Left renal pelvis (tissue), 4 donors: ENCODE results near the gene HSPA6. TPM values are rescaled to one million over a fixed set of nuclear protein-coding genes. Genes with fewer than 3 reads are reported as not detected.
"Not testable (repeated sequence)": the region's sequence is repeated elsewhere in the genome, so short reads cannot be mapped to it uniquely, and the experiment has no call there.

Experiments
- DNase-seq, 4 donors: peaks; one replicate each; pipeline ENCODE4 v3.0.0-alpha.2; 2013; ENCODE audit warnings: low read depth in 4 of 4, low spot score in 3 of 4
- polyA plus RNA-seq, 4 donors: library from polyadenylated mRNA; unstranded; fragments of 120-200 nt; gene quantifications; one replicate each; pipeline ENCODE4 v1.2.1, GENCODE V29; 2013; ENCODE audit not compliant: insufficient read length in 4 of 4

HSPA6 gene
- polyA plus RNA-seq, 4 donors, result 0.30 to 0.82 (median 0.34) TPM

- DNase-seq, result not testable (repeated sequence)
Observed at GRCh38 chr1:161556990-161557389, 32.6 kb downstream of the HSPA6 start.

GRCh38 chr1:161557506-161558450 lies 33.4 kb downstream of the HSPA6 start:
- not testable (repeated sequence) for DNase-seq

GRCh38 chr1:161560960-161561715 lies 36.8 kb downstream of the HSPA6 start:
- DNase-seq, result peak in 1 of 4 donors; percentile 10

GRCh38 chr1:161562441-161562840 lies 38.1 kb downstream of the HSPA6 start:
- DNase-seq, result not testable (repeated sequence)

- not testable (repeated sequence) for DNase-seq
Observed at GRCh38 chr1:161563522-161563921, 39.2 kb downstream of the HSPA6 start.

GRCh38 chr1:161566602-161566960 lies 42.2 kb downstream of the HSPA6 start:
- DNase-seq, result not testable (repeated sequence)

- not testable (repeated sequence) for DNase-seq
Observed at GRCh38 chr1:161571703-161572102, 47.4 kb downstream of the HSPA6 start.

Other genes starting within 250 kb of the HSPA6 start
- 1 to 10 TPM; 4.5 to 8.7 (median 6.0) TPM for gene MPZ, start 214.6 kb upstream of the HSPA6 start, polyA plus RNA-seq
- gene SDHC, start 210.2 kb upstream of the HSPA6 start, polyA plus RNA-seq, result 100 to 1,000 TPM; 167 to 271 (median 244) TPM
- gene CFAP126, start 156.7 kb upstream of the HSPA6 start, polyA plus RNA-seq, result 10 to 100 TPM in 3 of 4 donors, 1 to 10 TPM in 1; 1.2 to 14.6 (median 11.7) TPM
- gene FCGR2A, start 19.1 kb upstream of the HSPA6 start, polyA plus RNA-seq, result 10 to 100 TPM in 1 of 4 donors, 1 to 10 TPM in 3; 4.7 to 13.9 (median 6.3) TPM
- 1 to 10 TPM; 1.7 to 4.7 (median 1.9) TPM for gene FCGR3A, start 25.3 kb downstream of the HSPA6 start, polyA plus RNA-seq
- gene FCGR3B, start 106.6 kb downstream of the HSPA6 start, polyA plus RNA-seq, result 1 to 10 TPM in 1 of 4 donors, under 1 TPM in 2, not detected in 1; 0.26 to 2.6 (median 0.93) TPM
- 1 to 10 TPM in 1 of 4 donors, under 1 TPM in 3; 0.49 to 1.0 (median 0.71) TPM for gene FCGR2B, start 138.6 kb downstream of the HSPA6 start, polyA plus RNA-seq
- under 1 TPM in 3 of 4 donors, not detected in 1; 0.10 to 0.56 (median 0.23) TPM for gene FCRLA, start 182.7 kb downstream of the HSPA6 start, polyA plus RNA-seq
- 1 to 10 TPM; 2.8 to 6.0 (median 4.4) TPM for gene FCRLB, start 197.0 kb downstream of the HSPA6 start, polyA plus RNA-seq
- 10 to 100 TPM; 30.1 to 48.5 (median 34.4) TPM for gene DUSP12, start 225.2 kb downstream of the HSPA6 start, polyA plus RNA-seq
- 10 to 100 TPM; 27.0 to 37.5 (median 32.4) TPM for gene ATF6, start 241.8 kb downstream of the HSPA6 start, polyA plus RNA-seq